OCI-M2 (cell line): ENCODE results near the gene LRRC18.

Source experiments
- DNase-seq: peaks from one replicate; lab custom pipeline; 2025; ENCODE audit not compliant: unreplicated experiment; lab: John Stamatoyannopoulos, UW

Gene LRRC18

GRCh38 chr10:48939790-48940325 lies at the start of gene LRRC18:
Gene LRRC18 (minus strand): TSS chr10:48939840. CDS start chr10:48914155, 25,685 bp downstream.
- no peak for DNase-seq

- no peak for DNase-seq
These were observed 46.0 kb upstream of the LRRC18 start for GRCh38 chr10:48985621-48986158.

- DNase-seq: no peak
These were observed 44.2 kb upstream of the LRRC18 start for GRCh38 chr10:48983648-48984351.

GRCh38 chr10:48982584-48982983 lies 42.9 kb upstream of the LRRC18 start:
- no peak for DNase-seq

- DNase-seq: no peak
These were observed 41.8 kb upstream of the LRRC18 start for GRCh38 chr10:48981310-48981907.

GRCh38 chr10:48978318-48978717 lies 38.7 kb upstream of the LRRC18 start:
- no peak for DNase-seq

GRCh38 chr10:48976196-48976595 lies 36.6 kb upstream of the LRRC18 start:
- no peak for DNase-seq

- DNase-seq: no peak
These were observed 35.0 kb upstream of the LRRC18 start for GRCh38 chr10:48974510-48975156.

GRCh38 chr10:48973065-48973464 lies 33.4 kb upstream of the LRRC18 start:
- DNase-seq: no peak

GRCh38 chr10:48970654-48971053 lies 31.0 kb upstream of the LRRC18 start:
- DNase-seq: no peak

GRCh38 chr10:48970046-48970445 lies 30.4 kb upstream of the LRRC18 start:
- DNase-seq: no peak

- DNase-seq: no peak
These were observed 28.4 kb upstream of the LRRC18 start for GRCh38 chr10:48968036-48968435.

- DNase-seq: no peak
These were observed 25.8 kb upstream of the LRRC18 start for GRCh38 chr10:48965460-48965859.

GRCh38 chr10:48964038-48964437 lies 24.4 kb upstream of the LRRC18 start:
- DNase-seq: no peak

GRCh38 chr10:48958598-48959190 lies 19.1 kb upstream of the LRRC18 start:
- no peak for DNase-seq

- DNase-seq: no peak
These were observed 17.9 kb upstream of the LRRC18 start for GRCh38 chr10:48957361-48958151.

- DNase-seq: no peak
These were observed 12.1 kb upstream of the LRRC18 start for GRCh38 chr10:48951707-48952106.

GRCh38 chr10:48948470-48949037 lies 8.9 kb upstream of the LRRC18 start:
- no peak for DNase-seq

GRCh38 chr10:48947690-48948469 lies 8.2 kb upstream of the LRRC18 start:
- no peak for DNase-seq
